NCI-H2081 (cell line): Measurements from ENCODE around the gene HOXB8.

Experiments used
- DNase-seq, 2 experiments: peaks; one replicate each; lab custom pipeline; 2025; lab: John Stamatoyannopoulos, UW

HOXB8 gene

GRCh38 chr17:48596000-48596734, 18.9 kb downstream of the HOXB8 start:
- DNase-seq: peak in 1 of 2 experiments; percentile 26

DNA sequence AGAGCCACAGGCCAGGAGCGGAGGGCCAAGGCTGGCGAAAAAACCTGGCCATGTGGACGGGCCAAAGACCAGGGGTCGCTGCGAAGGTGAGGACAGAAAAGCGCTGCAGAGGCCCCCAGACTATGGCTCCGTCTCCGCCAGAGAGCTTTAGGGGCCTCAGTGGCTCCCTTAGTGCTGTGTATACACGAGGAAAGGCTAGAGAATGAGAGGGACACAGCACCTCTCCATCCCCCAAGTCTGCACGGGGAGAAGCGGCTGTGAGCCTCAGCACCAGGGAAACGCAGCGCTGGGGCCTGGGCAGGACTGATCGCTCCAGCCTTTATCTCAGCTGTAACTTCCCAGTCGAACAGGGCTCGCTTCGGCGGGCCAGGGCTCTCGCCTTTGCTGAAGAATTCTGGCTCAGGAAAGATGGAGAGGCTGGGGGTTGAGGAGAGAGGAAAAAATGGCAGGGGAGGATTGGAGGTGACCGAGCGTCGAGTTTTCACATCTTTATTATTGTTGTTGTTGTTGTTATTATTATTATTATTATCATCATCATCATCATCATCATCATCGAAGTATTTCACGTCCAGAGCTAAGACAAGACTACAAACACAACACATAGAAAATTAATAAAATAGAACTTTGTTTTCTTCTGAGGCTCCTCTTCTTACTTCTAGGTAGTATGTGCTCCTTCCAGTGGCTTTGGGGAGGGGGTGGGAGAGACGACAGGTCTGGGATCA, 19.7 kb downstream of the HOXB8 start:
- DNase-seq: no peak

- no peak for DNase-seq
These were observed 20.4 kb downstream of the HOXB8 start for GRCh38 chr17:48594538-48595277.

GRCh38 chr17:48593840-48594537, 21.1 kb downstream of the HOXB8 start:
- peak; percentile 95 to 98 for DNase-seq

DNA sequence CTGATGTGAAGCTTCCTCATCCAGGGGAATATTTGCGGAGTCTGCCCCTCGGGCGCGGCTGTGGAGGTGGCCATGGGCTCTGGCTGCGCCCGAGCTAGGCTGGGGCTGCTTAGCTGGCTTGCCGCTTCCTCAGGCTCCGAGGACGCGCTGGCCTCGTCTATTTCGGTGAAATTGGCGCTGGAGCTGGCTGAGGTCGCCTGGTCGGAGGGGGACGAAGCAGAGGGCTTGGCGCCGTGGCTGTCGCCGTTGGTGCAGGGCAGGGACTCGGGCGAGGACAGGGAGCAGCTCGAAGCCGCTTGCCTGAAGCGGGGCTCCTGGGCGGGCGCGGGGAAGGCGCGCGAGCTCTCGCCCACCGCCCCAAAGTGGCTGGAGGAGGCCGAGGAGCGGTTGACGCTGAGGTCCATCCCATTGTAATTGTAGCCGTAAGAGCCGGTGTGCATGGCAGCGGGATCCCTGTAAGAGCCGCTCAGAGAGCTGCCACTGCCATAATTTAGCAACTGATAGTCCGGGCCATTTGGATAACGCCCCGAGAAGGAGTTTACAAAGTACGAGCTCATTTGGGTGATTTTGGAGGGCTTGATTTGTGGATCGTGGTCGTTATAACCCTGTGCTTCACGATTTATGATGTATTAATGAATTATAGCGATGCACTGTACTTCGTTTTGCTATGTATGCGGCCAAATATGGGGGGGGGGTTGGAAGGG, 21.8 kb downstream of the HOXB8 start, which contains the start of gene HOXB5:
Gene HOXB5 (minus strand): TSS at position 654 of the 704 bp plus-strand sequence. CDS start 97 bp downstream, at position 557.
- peak in 1 of 2 experiments; percentile 55 for DNase-seq

- DNase-seq: no peak
These were observed 22.5 kb downstream of the HOXB8 start for GRCh38 chr17:48592577-48592976.

- DNase-seq: no peak
These were observed 23.0 kb downstream of the HOXB8 start for GRCh38 chr17:48592057-48592514.

DNA sequence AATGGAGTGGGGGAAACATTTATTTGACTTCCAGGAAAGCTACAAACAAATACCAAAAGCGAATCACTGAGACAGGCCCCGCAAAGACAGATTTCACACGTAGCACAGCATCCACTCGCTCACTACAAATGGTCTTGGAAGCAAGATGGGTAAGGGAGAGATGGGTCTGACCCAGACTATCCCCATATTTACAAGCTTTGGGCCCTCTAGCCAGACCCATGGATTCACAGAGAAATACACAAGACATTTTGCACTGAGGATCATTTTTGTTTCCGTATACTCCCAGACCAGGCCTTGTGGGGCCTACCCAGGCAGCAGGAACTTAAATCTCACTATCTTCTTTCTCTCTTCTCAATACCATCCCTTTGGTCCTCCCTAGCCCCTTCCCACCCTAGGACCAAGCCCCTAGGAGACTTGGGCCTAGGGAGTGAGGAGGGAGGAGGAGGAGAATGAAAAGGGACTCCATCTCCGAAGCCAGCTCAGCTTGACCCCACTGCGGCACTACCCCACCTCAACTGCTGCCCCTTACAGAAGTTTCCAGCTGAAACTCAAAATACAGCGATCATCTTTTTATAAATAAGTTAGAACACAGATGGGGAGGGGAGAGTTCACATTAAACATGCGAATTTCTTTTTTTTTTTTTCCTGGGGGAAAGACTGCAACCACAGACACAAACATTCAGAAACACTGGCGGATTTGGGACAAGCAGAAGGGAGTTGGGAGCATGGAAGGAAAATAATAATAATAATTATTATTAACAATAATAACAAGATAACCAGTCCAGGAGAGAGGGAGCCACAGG, 23.6 kb downstream of the HOXB8 start:
- DNase-seq: no peak

DNA sequence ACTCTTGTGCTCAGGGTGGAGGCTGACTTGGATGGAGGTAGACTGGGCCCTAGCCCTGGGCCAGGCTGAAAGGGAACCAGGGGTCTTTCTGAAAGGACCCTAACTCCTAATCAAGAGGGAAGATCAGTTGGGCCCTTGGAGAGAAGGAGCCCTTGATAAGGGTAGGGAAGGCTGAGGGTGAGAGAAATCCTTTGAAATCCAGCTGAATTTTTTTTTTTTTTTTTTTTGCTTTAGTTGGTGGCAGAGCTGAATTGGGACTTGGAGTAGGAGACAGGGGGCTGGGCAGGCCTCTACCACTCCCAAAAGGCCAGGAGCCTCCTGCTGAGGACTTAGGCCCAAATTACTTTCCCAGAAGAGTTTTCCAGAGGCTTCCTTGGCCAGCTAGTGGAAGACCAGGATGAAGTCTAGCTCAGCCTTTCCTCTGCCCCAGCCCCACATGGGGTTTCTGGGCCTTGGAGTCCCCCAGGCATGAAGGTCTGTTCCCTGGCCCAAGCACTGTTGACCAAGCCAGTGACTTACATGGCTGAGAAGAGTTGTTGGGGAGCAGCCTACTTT, 24.4 kb downstream of the HOXB8 start:
- DNase-seq: no peak

DNA sequence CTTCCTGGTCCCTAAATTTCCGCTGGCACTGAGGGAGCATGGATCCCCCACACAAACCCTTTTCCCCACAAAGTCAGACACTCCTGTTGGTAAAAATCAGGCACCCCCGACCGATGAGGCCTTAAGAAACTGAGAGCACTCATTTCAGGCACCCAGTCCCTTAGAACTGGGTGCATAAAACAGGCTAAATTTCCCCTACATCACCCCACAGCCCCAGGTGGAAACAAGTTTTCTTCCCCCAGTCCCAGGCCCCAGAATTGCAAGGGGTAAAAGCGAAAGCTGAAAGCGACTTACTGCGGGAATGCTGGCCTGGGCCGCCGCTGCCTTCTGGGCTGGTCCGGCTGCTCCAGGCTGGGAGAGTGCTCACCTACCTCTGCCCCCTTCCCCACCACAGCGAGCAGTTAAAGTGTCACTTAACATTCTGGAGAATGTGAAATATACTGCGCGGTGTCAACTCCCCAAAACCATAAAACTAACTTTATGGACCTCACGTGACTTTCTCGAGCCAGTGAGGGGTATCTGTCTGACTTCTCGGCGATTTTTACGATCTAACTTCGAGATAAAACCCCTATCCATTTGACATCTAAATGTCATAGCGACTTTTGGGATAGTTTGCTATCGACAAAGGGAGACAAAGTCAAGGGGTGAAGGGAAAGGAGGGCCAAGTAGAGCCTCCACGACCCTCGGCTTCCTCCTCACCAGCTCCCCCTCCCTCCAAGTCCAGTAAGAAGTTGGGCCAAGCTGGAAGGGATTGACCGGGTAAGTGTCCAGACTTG, 25.1 kb downstream of the HOXB8 start, which contains the start of gene HOXB3:
Gene HOXB3 (minus strand): TSS at position 411 of the 776 bp plus-strand sequence. CDS start 37,767 bp downstream, outside the sequence.
- no peak for DNase-seq

- DNase-seq: no peak
These were observed 25.8 kb downstream of the HOXB8 start for GRCh38 chr17:48589060-48589830.

DNA sequence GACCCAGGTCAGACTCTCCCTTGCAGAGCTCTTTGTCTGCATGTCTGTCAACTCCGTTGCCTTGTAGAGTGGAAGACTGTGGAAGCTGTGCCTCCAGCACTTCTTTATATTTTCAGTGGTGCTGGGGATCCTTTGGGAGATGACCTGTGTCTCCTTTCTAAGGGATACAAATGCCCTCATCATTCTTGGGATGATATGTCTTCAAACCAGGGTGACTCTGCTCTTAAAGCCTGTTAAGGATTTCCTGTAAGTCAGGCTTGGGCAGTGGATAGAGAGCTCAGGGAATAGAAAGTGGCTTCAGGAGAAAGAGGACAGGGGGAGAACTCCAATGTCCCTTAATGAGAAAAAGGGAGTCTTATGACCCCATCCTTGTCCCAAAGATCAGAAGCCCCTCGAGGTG, 26.6 kb downstream of the HOXB8 start:
- no peak for DNase-seq

GRCh38 chr17:48588074-48588415, 27.0 kb downstream of the HOXB8 start:
- no peak for DNase-seq

DNA sequence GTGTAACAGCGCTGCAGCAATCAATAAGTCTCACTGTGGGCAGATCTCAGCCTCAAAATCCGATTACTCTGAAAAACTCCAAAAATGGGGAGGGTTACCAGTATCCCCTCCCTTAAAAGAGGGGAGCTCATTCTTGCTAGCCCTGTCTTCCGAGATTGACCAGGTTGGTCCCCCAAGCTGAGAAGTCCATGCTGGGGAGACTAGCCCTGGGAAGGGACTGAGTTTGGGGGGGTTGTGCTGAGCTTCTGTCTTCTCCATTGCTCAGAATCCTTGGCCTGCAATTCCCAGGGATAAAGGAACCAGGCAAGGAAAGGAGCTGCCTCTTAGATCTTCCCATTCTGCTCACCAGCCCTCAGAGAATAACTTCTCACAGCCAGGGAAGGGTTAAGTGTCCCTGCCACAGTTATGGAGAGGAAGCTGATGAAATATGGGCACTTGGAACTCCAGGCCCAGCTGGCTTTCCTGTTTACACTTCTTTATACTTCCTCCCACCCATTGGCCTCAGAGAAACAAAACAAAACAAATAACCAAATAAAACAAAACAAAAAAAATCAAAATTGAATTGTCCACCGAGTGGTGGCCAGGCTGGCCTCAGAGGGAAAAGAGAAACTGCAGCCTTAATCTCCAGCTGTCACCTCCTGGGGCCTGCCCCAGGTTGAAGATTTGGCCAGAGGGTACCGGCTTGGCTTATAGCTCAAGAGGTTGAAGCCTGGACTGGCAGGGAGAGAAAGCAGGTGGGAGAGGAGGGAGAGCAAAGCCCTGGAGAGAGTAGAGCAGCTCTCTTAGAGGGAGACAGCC, 27.6 kb downstream of the HOXB8 start:
- DNase-seq: peak; percentile 76 to 92

DNA sequence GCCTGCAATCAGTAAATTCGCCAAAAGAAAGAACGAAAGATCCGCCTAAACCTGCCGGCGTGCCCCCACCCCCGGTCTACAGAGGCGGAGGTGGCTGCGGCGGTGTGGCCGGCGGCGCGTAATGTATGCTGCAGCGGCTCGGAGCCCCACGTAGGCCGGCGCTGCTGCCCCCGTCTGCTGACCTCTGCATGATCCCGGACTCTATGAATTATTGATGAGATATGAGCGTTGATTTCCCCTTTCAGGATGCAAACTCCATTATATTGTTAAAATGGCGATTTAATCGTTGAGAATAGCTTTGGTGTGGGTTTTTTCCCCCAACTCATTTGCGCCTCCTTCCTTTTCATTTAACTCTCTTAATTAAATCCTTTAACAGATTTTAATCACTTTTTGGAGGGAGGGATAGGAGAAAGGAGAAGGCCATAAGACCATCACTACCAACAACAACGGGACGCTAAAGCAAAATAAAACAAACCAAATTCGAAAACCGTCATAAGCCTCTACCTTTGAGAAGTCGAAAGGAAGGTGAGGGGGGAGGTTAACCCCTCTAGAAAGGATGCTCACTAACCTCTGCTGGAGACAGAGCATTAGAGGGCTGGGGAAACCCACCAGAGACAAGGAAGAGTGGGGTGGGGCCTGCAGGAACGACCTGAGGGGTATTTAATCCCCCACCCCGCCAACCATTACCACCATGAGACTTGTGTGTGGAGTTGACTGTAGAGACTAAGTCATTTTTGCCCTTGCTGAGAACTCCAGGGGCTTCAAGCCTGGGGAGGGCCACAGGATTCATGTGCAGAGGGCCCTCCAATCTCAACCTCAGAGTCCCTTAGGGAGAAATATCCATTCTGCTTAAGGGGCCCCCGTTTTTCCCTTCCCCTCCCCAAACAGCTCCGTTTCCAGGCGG, 28.5 kb downstream of the HOXB8 start:
- DNase-seq: peak in 1 of 2 experiments; percentile 54

DNA sequence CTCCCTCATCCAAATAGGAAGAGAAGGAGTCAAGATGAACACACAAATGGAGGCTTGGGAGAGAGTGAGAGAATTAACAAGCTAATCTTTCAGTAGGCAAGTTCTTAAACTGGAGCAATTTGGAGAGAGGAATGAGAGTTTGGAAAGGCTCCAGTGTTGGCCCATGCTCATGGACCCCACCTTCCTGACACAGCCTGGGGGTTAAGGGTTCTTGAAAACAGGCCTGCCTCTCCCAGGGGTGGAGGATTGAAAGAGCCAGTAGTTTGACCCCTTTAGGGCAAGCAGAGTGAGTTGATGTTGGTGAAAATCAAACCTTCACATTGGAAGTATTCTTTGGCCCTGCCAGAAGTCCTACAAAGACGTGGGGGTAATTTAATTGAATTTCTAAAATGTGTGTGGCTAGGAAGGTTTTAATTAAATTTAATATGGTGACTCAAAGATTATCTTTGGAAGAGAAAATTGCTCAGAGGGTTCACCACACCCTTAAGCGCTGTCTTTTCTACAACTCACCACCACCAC, 30.8 kb downstream of the HOXB8 start:
- no peak for DNase-seq
